Muscle layer of colon (tissue), 2 donors: ENCODE measurements around the gene RCL1.

Source experiments
- H3K27ac ChIP-seq: one replicate; pipeline ENCODE4 v1.7.0; 2013; ENCODE audit warnings: low read depth, mild to moderate bottlenecking, low read length, moderate library complexity
- H3K27me3 ChIP-seq, 2 donors: one replicate each; pipeline ENCODE4 v1.7.0; 2013; ENCODE audit warnings: low read length in 2 of 2, mild to moderate bottlenecking in 2 of 2; ENCODE audit not compliant: insufficient read depth in 2 of 2, control insufficient read depth in 1 of 2
- H3K36me3 ChIP-seq: one replicate; pipeline ENCODE4 v1.7.0; 2013; ENCODE audit warnings: mild to moderate bottlenecking, low read length; ENCODE audit not compliant: insufficient read depth
- H3K4me1 ChIP-seq: one replicate; pipeline ENCODE4 v1.7.0; 2013; ENCODE audit warnings: mild to moderate bottlenecking, low read length; ENCODE audit not compliant: insufficient read depth
- H3K4me3 ChIP-seq, 2 donors: one replicate each; pipeline ENCODE4 v1.7.0; 2013; ENCODE audit warnings: low read length in 2 of 2, low read depth in 1 of 2, mild to moderate bottlenecking in 1 of 2, moderate library complexity in 1 of 2
- H3K9ac ChIP-seq: one replicate; pipeline ENCODE4 v1.7.0; 2013; ENCODE audit warnings: low read length
- H3K9me3 ChIP-seq: one replicate; pipeline ENCODE4 v1.7.0; 2013; ENCODE audit warnings: mild to moderate bottlenecking, low read length
- donor health status: abdominal sarcoma.
- donor health status: Adenocarcinoma of cecum.

Gene RCL1

DNA sequence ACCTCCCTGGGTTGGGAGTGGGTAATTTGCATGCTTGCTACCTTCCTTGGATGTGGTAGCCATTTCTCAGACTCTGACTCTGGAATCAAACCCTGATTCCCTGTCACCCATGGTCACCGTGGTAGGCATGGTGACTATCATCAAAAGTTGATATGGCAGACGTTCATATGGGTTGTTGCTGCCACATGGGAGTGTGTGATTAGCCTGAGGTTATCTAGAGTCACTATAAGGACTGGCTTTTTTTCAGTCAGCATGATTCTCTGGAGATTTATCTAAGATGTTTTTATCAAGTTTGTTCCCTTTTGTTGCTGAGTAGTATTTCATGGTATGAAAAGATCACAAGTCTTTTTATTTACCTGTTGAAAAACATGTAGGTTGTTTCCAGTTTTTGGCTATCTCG, 7.0 kb downstream of the RCL1 start:
- H3K9me3 ChIP-seq, result no peaks in the 10 kb centered on the region
- H3K9ac ChIP-seq, result no peak overlapping the region
- no peak overlapping the region for H3K27ac ChIP-seq
- peaks cover 16% of the 10 kb centered on the region for H3K4me1 ChIP-seq
- H3K27me3 ChIP-seq, result no peaks in the 10 kb centered on the region
- H3K36me3 ChIP-seq, result no peaks in the 10 kb centered on the region
- H3K4me3 ChIP-seq, result no peak overlapping the region

DNA sequence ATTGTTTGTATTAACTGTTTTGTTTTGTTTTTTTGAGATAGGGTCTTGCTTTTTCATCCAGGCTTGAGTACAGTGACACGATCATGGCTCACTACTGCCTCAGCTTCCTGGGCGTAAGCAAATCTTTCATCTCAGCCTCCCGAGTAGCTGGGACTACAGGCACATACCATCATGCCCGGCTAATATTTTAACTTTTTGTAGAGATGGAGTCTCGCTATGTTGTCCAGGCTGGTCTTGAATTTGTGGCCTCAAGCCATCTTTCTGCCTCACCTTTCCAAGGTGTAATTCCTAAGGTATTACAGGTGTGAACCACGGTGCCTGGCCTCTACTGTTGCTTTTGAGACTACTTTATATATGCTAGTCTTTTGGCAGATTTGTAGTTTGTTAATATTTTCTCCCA, 8.4 kb downstream of the RCL1 start:
- H3K4me1 ChIP-seq, result peaks cover 16% of the 10 kb centered on the region
- H3K4me3 ChIP-seq, result no peak overlapping the region
- no peaks in the 10 kb centered on the region for H3K9me3 ChIP-seq
- no peak overlapping the region for H3K27ac ChIP-seq
- H3K36me3 ChIP-seq, result no peaks in the 10 kb centered on the region
- no peaks in the 10 kb centered on the region for H3K27me3 ChIP-seq
- no peak overlapping the region for H3K9ac ChIP-seq

DNA sequence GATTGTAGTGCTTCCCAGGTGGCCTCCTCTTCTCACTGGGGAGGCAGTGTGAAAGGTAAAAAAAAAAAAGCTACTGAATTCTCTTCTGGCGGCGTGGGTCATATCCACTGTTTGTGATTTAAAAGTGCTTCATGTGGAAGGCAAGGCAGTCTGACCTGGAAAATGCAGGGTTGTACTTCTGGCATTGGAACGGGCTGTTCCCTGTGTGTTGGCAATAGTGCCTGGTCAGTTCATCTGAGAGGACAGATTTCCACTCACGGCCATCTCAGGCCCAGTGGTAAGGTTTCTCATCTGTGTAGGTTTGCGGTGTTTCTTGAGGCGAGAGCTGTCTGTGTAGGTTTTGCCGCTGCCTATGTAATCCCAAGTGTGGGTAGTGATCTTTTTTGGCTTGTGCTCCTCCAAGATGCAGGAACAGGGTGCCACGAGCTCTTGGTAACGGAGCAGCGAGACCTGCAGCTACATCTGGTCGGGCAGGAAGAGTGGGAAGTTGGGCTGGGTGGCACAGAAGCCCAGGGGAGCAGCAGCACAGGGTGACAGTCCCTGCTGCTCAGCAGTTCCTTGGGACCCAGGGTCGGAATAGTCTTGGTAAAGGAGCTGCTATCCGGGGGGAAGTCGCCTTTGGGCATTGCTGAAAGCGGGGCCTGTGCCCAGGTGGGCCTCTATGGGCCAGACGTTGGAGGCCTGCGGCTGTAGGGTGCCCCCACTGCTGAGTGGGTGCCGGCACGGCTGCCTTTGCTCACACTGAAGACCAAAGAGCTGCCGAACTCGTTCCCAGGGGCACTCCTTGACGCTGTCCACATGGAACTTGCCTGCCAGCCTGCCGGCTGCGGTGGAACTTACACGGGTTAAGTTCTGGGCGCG, 11.2 kb downstream of the RCL1 start:
- Histone ChIP-seq H3K36me3 (no peaks in the 10 kb centered on the region), H3K4me3 (no peak overlapping the region), H3K9me3 (no peaks in the 10 kb centered on the region), H3K9ac (no peak overlapping the region), H3K27me3 (no peaks in the 10 kb centered on the region), H3K27ac (no peak overlapping the region), H3K4me1 (peaks cover 4% of the 10 kb centered on the region)

DNA sequence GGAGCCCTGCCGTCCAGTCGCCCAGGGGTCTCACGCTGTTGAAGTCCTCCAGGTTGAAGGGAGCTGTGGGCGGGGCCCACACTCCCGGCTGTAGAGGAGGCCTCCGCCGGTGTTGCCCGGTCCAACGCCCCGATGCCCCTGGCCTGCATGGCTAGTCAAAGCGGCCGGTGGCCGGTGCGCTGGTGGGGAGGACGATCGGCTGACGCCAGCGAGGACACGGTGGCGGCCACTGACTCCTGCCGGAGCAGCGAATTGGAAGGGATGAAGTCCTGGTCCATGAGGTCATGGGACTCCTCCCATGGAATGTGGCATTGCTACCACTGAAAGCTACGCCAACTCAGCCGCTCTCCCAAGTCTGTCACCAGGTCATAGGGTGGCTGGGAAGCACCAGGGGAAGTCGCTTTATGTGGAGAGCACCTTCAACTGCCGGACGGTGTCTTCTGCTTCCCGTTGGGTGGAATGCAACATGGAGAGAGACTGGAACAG, 11.8 kb downstream of the RCL1 start:
- no peak overlapping the region for H3K27ac ChIP-seq
- H3K9ac ChIP-seq, result no peak overlapping the region
- no peaks in the 10 kb centered on the region for H3K27me3 ChIP-seq

DNA sequence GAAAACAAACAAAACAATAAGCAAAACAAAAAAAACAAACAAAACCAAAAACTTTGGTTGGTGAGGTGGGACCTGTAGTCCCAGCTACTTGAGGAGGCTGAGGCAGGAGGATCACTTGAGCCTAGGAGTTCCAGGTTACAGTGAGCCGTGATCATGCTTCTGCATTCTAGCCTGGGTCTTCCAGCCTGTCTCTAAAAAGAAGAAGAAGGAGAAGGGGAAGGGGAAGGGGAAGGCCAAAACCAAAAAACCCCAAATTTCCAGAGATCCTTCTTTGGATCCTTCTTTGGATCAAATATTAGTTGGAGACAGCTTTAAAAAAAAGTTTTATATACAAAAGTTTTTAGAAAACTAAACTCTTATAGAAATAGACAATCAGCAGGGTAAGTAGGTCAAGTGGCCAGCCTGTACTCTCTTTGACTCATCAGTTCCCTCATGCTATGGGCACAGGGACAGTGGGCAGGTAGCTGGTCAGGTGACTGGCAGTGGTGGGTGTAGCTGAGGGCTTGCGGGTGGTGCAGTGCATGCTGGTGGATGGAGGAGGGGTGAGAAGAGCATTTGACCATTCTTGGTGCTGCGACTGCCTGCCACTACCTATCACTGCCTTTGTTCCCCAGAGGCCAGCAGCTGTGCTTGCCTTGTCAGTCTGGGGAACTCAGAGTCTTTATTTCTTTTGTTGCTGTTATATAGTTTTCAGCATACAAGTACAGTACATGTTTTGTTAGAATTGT, 12.6 kb downstream of the RCL1 start:
- H3K36me3 ChIP-seq, result no peaks in the 10 kb centered on the region
- H3K27me3 ChIP-seq, result no peaks in the 10 kb centered on the region
- H3K27ac ChIP-seq, result no peak overlapping the region
- no peaks in the 10 kb centered on the region for H3K9me3 ChIP-seq
- H3K9ac ChIP-seq, result no peak overlapping the region
- H3K4me1 ChIP-seq, result no peaks in the 10 kb centered on the region
- no peak overlapping the region for H3K4me3 ChIP-seq

More for the DNA sequence above, 11.8 kb downstream of the RCL1 start:
- H3K36me3 ChIP-seq, result no peaks in the 10 kb centered on the region
- H3K4me1 ChIP-seq, result no peaks in the 10 kb centered on the region
- no peak overlapping the region for H3K4me3 ChIP-seq
- H3K9me3 ChIP-seq, result no peaks in the 10 kb centered on the region

DNA sequence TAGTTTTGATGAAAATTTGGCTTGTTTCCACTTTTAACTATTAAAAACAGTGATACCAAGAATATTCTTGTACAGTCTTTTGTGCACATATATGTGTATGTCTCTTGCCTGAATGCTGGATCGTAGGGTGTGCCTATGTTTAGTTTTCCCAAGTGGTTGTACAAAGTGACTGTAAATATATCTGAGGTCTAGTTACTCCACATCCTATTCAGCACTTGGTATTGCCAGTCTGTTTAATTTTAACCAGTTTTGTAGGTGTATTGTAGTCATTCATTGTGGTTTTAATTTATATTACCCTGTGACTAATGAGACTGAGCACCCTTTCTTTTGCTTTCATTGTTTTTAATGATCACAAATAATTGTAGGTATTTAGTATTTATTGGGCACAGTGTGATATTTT, 17.8 kb downstream of the RCL1 start:
- H3K4me3 ChIP-seq, result no peak overlapping the region
- H3K4me1 ChIP-seq, result no peaks in the 10 kb centered on the region

DNA sequence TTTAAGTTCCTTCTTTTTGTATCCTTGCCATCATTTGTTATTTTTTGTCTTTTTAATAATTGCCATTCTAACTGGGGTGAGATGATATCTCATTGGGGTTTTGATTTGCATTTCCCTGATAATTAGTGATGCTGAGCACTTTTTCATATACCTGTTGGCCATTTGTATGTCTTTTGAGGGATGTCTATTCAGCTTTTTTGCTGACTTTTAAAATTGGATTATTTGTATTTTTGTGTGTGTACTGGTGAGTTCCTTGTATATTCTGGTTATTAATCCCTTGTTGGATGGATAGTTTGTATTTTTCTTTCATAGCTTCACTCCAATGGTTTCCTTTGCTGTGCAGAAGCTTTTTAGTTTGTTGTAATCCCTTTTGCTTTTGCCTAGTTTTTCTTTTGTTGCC, 19.1 kb downstream of the RCL1 start:
- H3K27ac ChIP-seq, result no peak overlapping the region
- H3K9me3 ChIP-seq, result no peaks in the 10 kb centered on the region
- no peaks in the 10 kb centered on the region for H3K36me3 ChIP-seq
- no peak overlapping the region for H3K4me3 ChIP-seq
- no peaks in the 10 kb centered on the region for H3K27me3 ChIP-seq
- no peaks in the 10 kb centered on the region for H3K4me1 ChIP-seq
- H3K9ac ChIP-seq, result no peak overlapping the region

More for the DNA sequence above, 17.8 kb downstream of the RCL1 start:
- Histone ChIP-seq H3K27ac (no peak overlapping the region), H3K36me3 (no peaks in the 10 kb centered on the region), H3K9me3 (no peaks in the 10 kb centered on the region), H3K27me3 (no peaks in the 10 kb centered on the region), H3K9ac (no peak overlapping the region)

DNA sequence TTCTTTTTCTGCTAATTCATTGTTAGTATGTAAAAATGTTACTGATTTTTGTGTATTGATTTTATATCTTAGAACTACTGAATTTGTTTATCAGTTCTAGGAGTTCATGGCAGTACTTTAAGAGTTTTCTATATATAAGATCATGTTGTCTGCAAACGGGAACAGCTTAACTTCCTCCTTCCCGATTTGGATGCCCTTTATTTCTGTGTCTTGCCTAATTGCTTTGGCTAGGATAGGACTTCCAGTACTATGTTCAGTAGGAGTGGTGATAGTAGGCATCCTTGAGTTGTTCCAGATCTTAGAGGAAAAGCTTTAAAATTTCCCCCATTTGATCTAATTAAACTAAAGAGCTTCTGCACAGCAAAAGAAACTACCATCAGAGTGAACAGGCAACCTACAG, 20.1 kb downstream of the RCL1 start:
- H3K36me3 ChIP-seq, result no peaks in the 10 kb centered on the region
- H3K9ac ChIP-seq, result no peak overlapping the region
- H3K27me3 ChIP-seq, result no peaks in the 10 kb centered on the region
- no peak overlapping the region for H3K4me3 ChIP-seq
- no peaks in the 10 kb centered on the region for H3K4me1 ChIP-seq
- H3K9me3 ChIP-seq, result no peaks in the 10 kb centered on the region
- no peak overlapping the region for H3K27ac ChIP-seq

DNA sequence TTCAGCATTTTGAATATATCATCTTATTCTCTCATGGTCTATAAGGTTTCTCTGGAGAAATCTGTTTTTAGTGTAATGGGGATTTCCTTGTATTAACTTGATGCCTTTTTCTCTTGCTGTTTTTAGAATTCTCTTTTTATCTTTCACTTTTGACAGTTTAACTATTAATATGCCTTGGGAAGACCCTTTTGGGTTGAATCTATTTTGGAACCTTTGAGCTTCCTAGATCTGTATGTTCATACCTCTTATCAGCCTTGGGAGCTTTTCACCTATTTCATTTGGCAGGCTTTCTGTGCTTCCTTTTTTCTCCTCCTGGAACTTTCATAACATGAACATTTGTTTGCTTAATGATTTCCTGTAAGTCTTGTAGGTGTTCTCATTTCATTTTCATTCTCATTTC, 22.2 kb downstream of the RCL1 start:
- H3K4me1 ChIP-seq, result no peaks in the 10 kb centered on the region
- H3K4me3 ChIP-seq, result no peak overlapping the region
- no peak overlapping the region for H3K9ac ChIP-seq
- no peaks in the 10 kb centered on the region for H3K36me3 ChIP-seq
- no peak overlapping the region for H3K27ac ChIP-seq
- no peaks in the 10 kb centered on the region for H3K27me3 ChIP-seq
- H3K9me3 ChIP-seq, result no peaks in the 10 kb centered on the region

DNA sequence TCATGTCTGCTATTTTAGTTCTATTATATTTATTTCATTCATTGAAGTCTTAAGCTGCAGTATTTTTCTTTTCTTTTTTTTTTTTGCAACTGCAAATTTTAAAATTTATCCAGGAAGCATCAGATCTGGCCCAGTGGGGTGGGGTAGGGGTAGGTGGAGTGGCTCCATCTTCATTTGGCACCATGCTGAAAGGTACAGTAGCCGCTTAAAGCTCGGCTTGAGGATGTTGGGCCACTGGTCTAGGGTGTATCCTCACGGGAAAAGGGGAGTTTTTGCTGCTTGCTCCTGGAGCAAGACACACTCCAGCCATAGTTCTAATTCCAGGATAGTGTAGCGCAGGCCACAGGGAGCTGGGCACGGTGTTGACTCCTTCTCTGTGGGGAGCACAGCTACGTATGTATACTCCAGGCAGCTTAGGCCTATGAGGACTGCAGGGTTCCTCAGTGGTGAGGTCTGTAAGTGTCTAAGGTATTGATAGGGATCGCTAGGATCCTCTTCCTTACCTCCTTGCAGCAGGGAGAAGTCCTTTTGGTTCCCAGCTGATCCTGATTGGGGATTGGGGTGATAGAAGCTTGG, 22.7 kb downstream of the RCL1 start:
- no peak overlapping the region for H3K27ac ChIP-seq
- no peaks in the 10 kb centered on the region for H3K4me1 ChIP-seq
- no peak overlapping the region for H3K9ac ChIP-seq
- H3K36me3 ChIP-seq, result no peaks in the 10 kb centered on the region
- no peak overlapping the region for H3K4me3 ChIP-seq
- H3K9me3 ChIP-seq, result no peaks in the 10 kb centered on the region
- H3K27me3 ChIP-seq, result no peaks in the 10 kb centered on the region

DNA sequence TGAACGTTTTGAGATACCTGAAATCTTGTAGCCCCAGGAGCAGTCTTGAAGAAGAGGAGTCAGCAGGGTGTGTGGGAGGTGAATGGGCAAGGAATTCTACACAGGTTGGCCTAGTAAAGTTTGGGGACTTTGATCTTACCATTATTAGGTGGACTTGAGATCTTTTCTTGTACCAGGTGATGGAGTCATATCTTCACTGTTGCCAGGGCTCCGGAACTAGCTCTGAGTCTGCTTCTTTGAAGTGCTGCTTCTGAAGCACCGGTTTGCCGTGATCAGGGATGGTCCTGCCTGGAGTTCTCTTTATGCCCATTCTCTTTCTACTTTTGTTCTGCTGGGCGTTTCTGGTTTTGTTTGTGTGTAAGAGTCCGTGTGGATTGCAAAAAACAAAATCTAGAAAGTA, 27.4 kb downstream of the RCL1 start:
- Histone ChIP-seq H3K9ac (no peak overlapping the region), H3K4me3 (no peak overlapping the region), H3K27me3 (no peaks in the 10 kb centered on the region), H3K27ac (no peak overlapping the region), H3K9me3 (no peaks in the 10 kb centered on the region), H3K36me3 (no peaks in the 10 kb centered on the region), H3K4me1 (peaks cover 7% of the 10 kb centered on the region)
